K562 (cell line): Measurements from ENCODE around the gene KCNK16. TPM values are rescaled to one million over a fixed set of nuclear protein-coding genes. Genes with fewer than 3 reads are reported as not detected.

Experiments used
- ATAC-seq: fragments of 200-7000 bp; cut with Tn5 transposase; 3 replicates; pipeline ENCODE4 v1.9.1; 2020; ENCODE audit warnings: moderate library complexity
- BruUV-seq: library from RNA; stranded (reverse); fragments of 400-500 nt; replicated peaks from 2 replicates; lab custom pipeline; 2021; lab: Mats Ljungman, UMichigan
- CTCF ChIA-PET: fragments of 300-600 bp; formaldehyde crosslinking; extraction: SDS; loops from one replicate; lab custom pipeline; 2021; ENCODE audit warnings: low intra/inter-chr PET ratio; lab: Yijun Ruan, JAX
- POLR2A ChIA-PET: fragments of 300-600, 350-650 bp; sonication (Branson Sonifier 250); formaldehyde crosslinking; extraction: SDS; loops from one replicate; lab custom pipeline; 2021; ENCODE audit warnings: antibody characterized with exemption, inconsistent platforms; lab: Yijun Ruan, JAX
- DNase-seq, 4 experiments: peaks; one replicate each; pipeline versions ENCODE4 v3.0.0 to v3.0.0-alpha.2; 2011 to 2018; ENCODE audit warnings: low spot score in 3 of 4, mixed read lengths in 3 of 4; ENCODE audit errors: extremely low read depth in 1 of 4
- FAIRE-seq: peaks from 2 replicates; lab custom pipeline; 2011; peaks lifted over from hg19 to GRCh38; lab: Jason Lieb, UNC
- H2AFZ ChIP-seq: 2 replicates; pipeline ENCODE4 v1.6.0; 2011; ENCODE audit warnings: low read depth, low read length, control low read depth, inconsistent platforms
- H3K27ac ChIP-seq: fragments of 200-600 bp; 3 replicates; pipeline ENCODE4 v1.8.0; 2011; ENCODE audit warnings: low read depth, mild to moderate bottlenecking, control low read depth, inconsistent platforms, low read length, moderate library complexity, mixed read lengths; ENCODE audit errors: extremely low read depth
- H3K27me3 ChIP-seq, 2 experiments: fragments of 300-600 bp in 1 of 2; 2 replicates in 1 of 2; 3 replicates in 1 of 2; pipeline versions ENCODE4 v1.6.0 to v1.8.0; 2011; ENCODE audit warnings: inconsistent platforms in 2 of 2, low read length in 2 of 2, mild to moderate bottlenecking in 1 of 2, mixed read lengths in 1 of 2, moderate library complexity in 1 of 2; ENCODE audit not compliant: control insufficient read depth in 2 of 2, insufficient read depth in 2 of 2
- H3K36me3 ChIP-seq: fragments of 300-600 bp; 3 replicates; pipeline ENCODE4 v1.8.0; 2011; ENCODE audit warnings: mild to moderate bottlenecking, low read length, inconsistent platforms; ENCODE audit not compliant: control insufficient read depth, insufficient read depth
- H3K4me1 ChIP-seq, 2 experiments: fragments of 200-600 bp in 1 of 2; replicated peaks in 1 of 2; 2 replicates in 1 of 2; 3 replicates in 1 of 2; pipeline versions ENCODE4 v1.5.1 to v1.8.0; 2011; ENCODE audit warnings: inconsistent platforms in 2 of 2, low read length in 2 of 2, mild to moderate bottlenecking in 1 of 2, mixed read lengths in 1 of 2, moderate library complexity in 1 of 2; ENCODE audit not compliant: control insufficient read depth in 2 of 2, insufficient read depth in 2 of 2
- H3K4me2 ChIP-seq: 2 replicates; pipeline ENCODE4 v1.6.1; 2011; ENCODE audit warnings: low read length, control low read depth, inconsistent platforms, mixed read lengths; ENCODE audit not compliant: insufficient read depth
- H3K4me3 ChIP-seq: fragments of 200-600 bp; sonication (generic), shearing (Covaris generic); 2 replicates; pipeline ENCODE4 v1.5.1; 2016; ENCODE audit warnings: control low read depth, inconsistent platforms
- H3K79me2 ChIP-seq: fragments of 200-600 bp; 3 replicates; pipeline ENCODE4 v1.8.0; 2011; ENCODE audit warnings: low read length, inconsistent platforms; ENCODE audit not compliant: control insufficient read depth, insufficient read depth
- H3K9ac ChIP-seq, 2 experiments: 2 replicates each; pipeline versions ENCODE4 v1.6.0 to v1.6.1; 2011; ENCODE audit warnings: low read depth in 2 of 2, low read length in 2 of 2, control low read depth in 1 of 2, inconsistent platforms in 1 of 2, mild to moderate bottlenecking in 1 of 2, mixed read lengths in 1 of 2; ENCODE audit not compliant: insufficient read depth in 1 of 2
- H3K9me1 ChIP-seq: one replicate; pipeline ENCODE4 v1.6.0; 2011; ENCODE audit warnings: inconsistent platforms, mild to moderate bottlenecking, low read length, moderate library complexity; ENCODE audit not compliant: control insufficient read depth, insufficient read depth
- H3K9me3 ChIP-seq: replicated peaks from 2 replicates; pipeline ENCODE4 v1.5.1; 2011; ENCODE audit warnings: low read depth, low read length, inconsistent platforms; ENCODE audit not compliant: control insufficient read depth, insufficient read depth
- H4K20me1 ChIP-seq: replicated peaks from 2 replicates; pipeline ENCODE4 v1.6.1; 2011; ENCODE audit warnings: low read length, inconsistent platforms, mixed read lengths; ENCODE audit not compliant: control insufficient read depth, insufficient read depth
- CCNT2 ChIP-seq: IDR thresholded peaks from 2 replicates; pipeline ENCODE4 v1.6.1; 2011; ENCODE audit warnings: borderline replicate concordance, low read depth, mild to moderate bottlenecking, moderate library complexity, mixed read lengths, low read length; ENCODE audit not compliant: insufficient read length; ENCODE audit errors: extremely low read depth
- CEBPG ChIP-seq, 3 experiments: fragments of 200-800 bp in 1 of 3; sonication (Bioruptor generic) in 1 of 3; sonication (generic) in 1 of 3; formaldehyde crosslinking in 1 of 3; IDR thresholded peaks in 2 of 3; conservative IDR thresholded peaks in 1 of 3; 2 replicates each; pipeline versions ENCODE4 v1.6.1 to v1.8.0; 2016 to 2022; ENCODE audit warnings: missing compliant biosample characterization in 2 of 3, missing genetic modification characterization in 2 of 3, mild to moderate bottlenecking in 1 of 3, missing genetic modification reagents in 1 of 3
- CLOCK ChIP-seq: fragments of 250-450 bp; sonication (Bioruptor Pico); IDR thresholded peaks from 2 replicates; pipeline ENCODE4 v1.4.0; 2020; ENCODE audit warnings: mild to moderate bottlenecking, moderate library complexity, borderline replicate concordance
- COPS2 ChIP-seq: fragments of 450-650 bp; conservative IDR thresholded peaks from 2 replicates; pipeline ENCODE4 v1.6.1; 2016; ENCODE audit warnings: mild to moderate bottlenecking, moderate library complexity
- GABPB1 ChIP-seq: sonication (generic); formaldehyde crosslinking; IDR thresholded peaks from 2 replicates; pipeline ENCODE4 v1.8.0; 2022; ENCODE audit warnings: mild to moderate bottlenecking, missing genetic modification reagents
- KHSRP ChIP-seq: fragments of 450-650 bp; IDR thresholded peaks from 2 replicates; pipeline ENCODE4 v1.6.1; 2017
- KLF13 ChIP-seq: fragments of 450-650 bp; IDR thresholded peaks from 2 replicates; pipeline ENCODE4 v1.6.1; 2016; ENCODE audit warnings: missing genetic modification characterization, low read depth, mild to moderate bottlenecking, missing compliant biosample characterization, moderate library complexity, borderline replicate concordance
- MCM2 ChIP-seq: fragments of 450-650 bp; IDR thresholded peaks from 2 replicates; pipeline ENCODE4 v1.6.1; 2017; ENCODE audit warnings: low read depth, mild to moderate bottlenecking
- MTA2 ChIP-seq: fragments of 450-650 bp; IDR thresholded peaks from 2 replicates; pipeline ENCODE4 v1.6.1; 2016; ENCODE audit warnings: low read depth
- POLR2G ChIP-seq: fragments of 200-400 bp; formaldehyde crosslinking; IDR thresholded peaks from 2 replicates; pipeline ENCODE4 v1.6.1; 2017; ENCODE audit warnings: low read depth, mild to moderate bottlenecking, antibody characterized with exemption, low read length, moderate library complexity
- THRAP3 ChIP-seq: fragments of 450-650 bp; IDR thresholded peaks from 2 replicates; pipeline ENCODE4 v1.6.1; 2016; ENCODE audit warnings: mild to moderate bottlenecking, inconsistent platforms, borderline replicate concordance
- XRCC4 ChIP-seq: IDR thresholded peaks from one replicate; pipeline ENCODE4 v1.6.1; 2011; ENCODE audit not compliant: insufficient read depth, insufficient read length; ENCODE audit errors: extremely low read depth
- ZC3H11A ChIP-seq: IDR thresholded peaks from 2 replicates; pipeline ENCODE4 v1.6.1; 2012; ENCODE audit warnings: low read depth, low read length, improper control_type of control experiment
- ZNF324 ChIP-seq: fragments of 250-450 bp; sonication (Bioruptor Pico); IDR thresholded peaks from 2 replicates; pipeline ENCODE4 v1.4.0; 2020; ENCODE audit warnings: mild to moderate bottlenecking
- ZNF699 ChIP-seq: fragments of 250-450 bp; sonication (Bioruptor Pico); IDR thresholded peaks from 2 replicates; pipeline ENCODE4 v1.8.0; 2021; ENCODE audit warnings: mild to moderate bottlenecking, moderate library complexity; ENCODE audit not compliant: insufficient replicate concordance
- WGBS: fragments of 100-300 bp; shearing (Covaris generic); methylation state at CpG from one replicate; pipeline ENCODE4 v1.1.6; 2016; ENCODE audit warnings: low coverage, mixed read lengths; ENCODE audit not compliant: insufficient coverage; ENCODE audit errors: missing lambda C conversion rate; 5-methylcytosine and 5-hydroxymethylcytosine counted together
- in situ Hi-C: fragments of 300-500 bp; cut with MboI; formaldehyde crosslinking; loops from 4 replicates; pipeline ENCODE4 v1.15.0; 2018; ENCODE audit warnings: inconsistent platforms, mixed read lengths
- intact Hi-C: fragments of 100-400 bp; cut with micrococcal nuclease; formaldehyde crosslinking; loops from 2 replicates; pipeline ENCODE4 v1.14.2; 2022
- polyA plus RNA-seq, 8 experiments: library from polyadenylated mRNA; depleted of rRNA in 4 of 8; stranded (reverse) in 5 of 8; unstranded in 3 of 8; fragments of >200 nt; fragmentation: Nextera tagmentation in 2 of 8; fragmentation: Illumina TruSeq in 1 of 8; extraction: Ambion mirVana in 2 of 8; extraction: Trizol in 1 of 8; gene quantifications; 2 replicates each; pipeline versions ENCODE4 v1.2.1 to v1.2.3, GENCODE V29; 2011 to 2014; ENCODE audit warnings: inconsistent platforms in 1 of 8, missing spikeins in 1 of 8
- total RNA-seq, 7 experiments: library from RNA; depleted of rRNA in 6 of 7; stranded (reverse); fragments of >200 nt in 6 of 7; fragmentation: Illumina TruSeq in 2 of 7; extraction: Trizol in 2 of 7; gene quantifications; 2 replicates each; pipeline versions ENCODE4 v1.2.1 to v1.2.3, GENCODE V29; 2011 to 2021; ENCODE audit warnings: low replicate concordance in 1 of 7

Gene KCNK16
- total and polyA plus RNA-seq, 9 of the 15 experiments (the other 6 are each of a cell fraction or from before 2014, with no cell fraction given), result not detected

GRCh38 chr6:39320363-39320984 is 2.0 kb downstream of the KCNK16 start:
- H3K27ac ChIP-seq, result no peak overlapping the region
- ATAC-seq, result no peak
- WGBS, result under 1% methylated on average over 10 of the region's 10 CpGs
- POLR2A ChIA-PET, result interaction anchor here (1.0 kb wide), 1 partner anchor 13 kb away, joined by 4 read pairs; no protein-coding TSS in a partner anchor
- CTCF ChIA-PET, result no interaction called here
- H3K4me1 ChIP-seq, result no peaks in the 10 kb centered on the region
- peaks cover 11% of the 10 kb centered on the region; the same call in 1 of the 2 replicates for H4K20me1 ChIP-seq
- in situ Hi-C loops, result no loop called here
- H3K79me2 ChIP-seq, result no peaks in the 10 kb centered on the region
- H3K4me2 ChIP-seq, result no peak overlapping the region
- FAIRE-seq, result no peak
- TF ChIP-seq MCM2, result no peak
- TF ChIP-seq POLR2G, result no peak
- TF ChIP-seq ZNF324 (CRISPR knock-in tag), result no peak
- no peak for TF ChIP-seq CEBPG (CRISPR knock-in tag; IDR thresholded peaks at IDR 0.05)
- TF ChIP-seq CEBPG (tag; conservative IDR thresholded peaks at IDR 0.05 in 1 of 2, IDR thresholded peaks at IDR 0.05 in 1 of 2), result no peak
- no peak for TF ChIP-seq THRAP3
- TF ChIP-seq COPS2, result no peak
- no peak for TF ChIP-seq CCNT2
- no peak for TF ChIP-seq MTA2
- no peak for TF ChIP-seq GABPB1 (CRISPR knock-in tag)
- TF ChIP-seq XRCC4, result no peak
- no peak for TF ChIP-seq ZNF699 (CRISPR knock-in tag)
- no peak for TF ChIP-seq KLF13 (tag)
- no peak for TF ChIP-seq ZC3H11A
- TF ChIP-seq CLOCK (CRISPR knock-in tag), result no peak
- no peak for TF ChIP-seq KHSRP
- intact Hi-C loops, result no loop called here
- H3K9me1 ChIP-seq, result no peaks in the 10 kb centered on the region
- H3K4me3 ChIP-seq, result no peak overlapping the region
- no peak for DNase-seq
- no TSS peak for BruUV-seq
- no peaks in the 10 kb centered on the region for H3K9me3 ChIP-seq
- peaks cover 8 to 68% of the 10 kb centered on the region in 2 experiments; a peak in 3 of 5 replicates for H3K27me3 ChIP-seq
- H3K9ac ChIP-seq, result no peak overlapping the region
- no peaks in the 10 kb centered on the region for H3K36me3 ChIP-seq
- no peak overlapping the region for H2AFZ ChIP-seq
